Retinal pigment epithelial cell (primary cell): ENCODE measurements around the gene BCL2.

Experiments used
- DNase-seq: peaks from one replicate; pipeline ENCODE4 v3.0.0-alpha.2; 2010; ENCODE audit warnings: low read depth
- H3K4me3 ChIP-seq: 2 replicates; pipeline ENCODE4 v1.5.1; 2011; ENCODE audit warnings: mild to moderate bottlenecking, low read length, control low read depth, moderate library complexity
- CTCF ChIP-seq: conservative IDR thresholded peaks from 2 replicates; pipeline ENCODE4 v1.5.1; 2011; ENCODE audit warnings: low read depth, low read length, control low read depth, inconsistent platforms

Gene BCL2

GRCh38 chr18:63325086-63325686, 5.6 kb upstream of the BCL2 start:
- H3K4me3 ChIP-seq = no peak overlapping the region
- no peak for TF ChIP-seq CTCF
- DNase-seq = no peak

GRCh38 chr18:63322908-63323634, 3.5 kb upstream of the BCL2 start:
- TF ChIP-seq CTCF = peak; percentile 77
- DNase-seq = no peak
- H3K4me3 ChIP-seq = no peak overlapping the region

GRCh38 chr18:63322206-63322605, 2.6 kb upstream of the BCL2 start:
- no peak overlapping the region for H3K4me3 ChIP-seq
- no peak for TF ChIP-seq CTCF
- DNase-seq = no peak

GRCh38 chr18:63321291-63321690, 1.7 kb upstream of the BCL2 start:
- no peak overlapping the region for H3K4me3 ChIP-seq
- no peak for DNase-seq
- no peak for TF ChIP-seq CTCF

GRCh38 chr18:63320975-63321265, 1.4 kb upstream of the BCL2 start:
- DNase-seq = no peak
- no peak for TF ChIP-seq CTCF

GRCh38 chr18:63320123-63320974, 780 bp upstream of the BCL2 start:
- no peak for DNase-seq
- TF ChIP-seq CTCF = no peak
- H3K4me3 ChIP-seq = peak overlapping the region; percentile 55

More at GRCh38 chr18:63320975-63321265, 1.4 kb upstream of the BCL2 start:
- H3K4me3 ChIP-seq = peak overlapping the region; percentile 55

- TF ChIP-seq CTCF = no peak
- DNase-seq = no peak
- peak overlapping the region; percentile 86 for H3K4me3 ChIP-seq
Measured at GRCh38 chr18:63318889-63319382, 633 bp downstream of the BCL2 start.
